HG03280 (cell line): ENCODE data around the gene PKD1L1.
"Not testable (repeated sequence)": the region's sequence is repeated elsewhere in the genome, so short reads cannot be mapped to it uniquely, and the experiment has no call there.

Source experiments
- ATAC-seq: cut with Tn5 transposase; IDR thresholded peaks from one replicate; pipeline ENCODE4 v1.9.1; 2021; ENCODE audit warnings: mild to moderate bottlenecking, moderate library complexity; ENCODE audit not compliant: unreplicated experiment

The PKD1L1 gene

GRCh38 chr7:47948141-47948790 lies at the start of gene PKD1L1:
Gene PKD1L1, minus strand, starts transcription at chr7:47948466. Its CDS starts 26 bp downstream, at chr7:47948440.
- ATAC-seq: no peak

GRCh38 chr7:47992446-47992845 lies 44.2 kb upstream of the PKD1L1 start:
- ATAC-seq: no peak

GRCh38 chr7:47991741-47992311 lies 43.6 kb upstream of the PKD1L1 start:
- peak; percentile 99 for ATAC-seq

GRCh38 chr7:47991270-47991669 lies 43.0 kb upstream of the PKD1L1 start:
- ATAC-seq: no peak

GRCh38 chr7:47990592-47990991 lies 42.3 kb upstream of the PKD1L1 start:
- no peak for ATAC-seq

GRCh38 chr7:47989607-47990400 lies 41.5 kb upstream of the PKD1L1 start:
- ATAC-seq: not testable (repeated sequence)

- ATAC-seq: no peak
Measured at GRCh38 chr7:47988496-47989386, 40.5 kb upstream of the PKD1L1 start.

GRCh38 chr7:47982610-47983009 lies 34.3 kb upstream of the PKD1L1 start:
- ATAC-seq: no peak

- not testable (repeated sequence) for ATAC-seq
Measured at GRCh38 chr7:47980648-47981047, 32.4 kb upstream of the PKD1L1 start.

GRCh38 chr7:47979832-47980181 lies 31.5 kb upstream of the PKD1L1 start:
- ATAC-seq: no peak

GRCh38 chr7:47979145-47979831 lies 31.0 kb upstream of the PKD1L1 start, which contains the start of gene HUS1:
Gene HUS1, minus strand, starts transcription at chr7:47979615. Its CDS starts 96 bp downstream, at chr7:47979519.
- peak; percentile 99 for ATAC-seq

GRCh38 chr7:47978790-47979144 lies 30.5 kb upstream of the PKD1L1 start:
- no peak for ATAC-seq

GRCh38 chr7:47973739-47974138 lies 25.5 kb upstream of the PKD1L1 start:
- ATAC-seq: no peak

GRCh38 chr7:47970761-47971160 lies 22.5 kb upstream of the PKD1L1 start:
- no peak for ATAC-seq

GRCh38 chr7:47968847-47969774 lies 20.8 kb upstream of the PKD1L1 start:
- ATAC-seq: peak; percentile 79

GRCh38 chr7:47967708-47968107 lies 19.4 kb upstream of the PKD1L1 start:
- ATAC-seq: no peak

- no peak for ATAC-seq
Measured at GRCh38 chr7:47967123-47967522, 18.9 kb upstream of the PKD1L1 start.

- ATAC-seq: no peak
Measured at GRCh38 chr7:47965456-47965855, 17.2 kb upstream of the PKD1L1 start.

- no peak for ATAC-seq
Measured at GRCh38 chr7:47962262-47962661, 14.0 kb upstream of the PKD1L1 start.
